GM21717 (cell line): ENCODE data around the gene RBBP8.
"Not testable (repeated sequence)": the region's sequence is repeated elsewhere in the genome, so short reads cannot be mapped to it uniquely, and the experiment has no call there.

ENCODE experiments used
- ATAC-seq: cut with Tn5 transposase; IDR thresholded peaks from one replicate; pipeline ENCODE4 v1.9.1; 2021; ENCODE audit warnings: mild to moderate bottlenecking, moderate library complexity; ENCODE audit not compliant: unreplicated experiment

RBBP8 gene

GRCh38 chr18:22933206-22933965, at the start of gene RBBP8:
RBBP8 (plus strand) TSS chr18:22933328; CDS start chr18:22936852, 3,524 bp downstream.
- ATAC-seq, result peak; percentile 83

- no peak for ATAC-seq
Measured at GRCh38 chr18:22883827-22884226, 49.3 kb upstream of the RBBP8 start.

GRCh38 chr18:22885694-22886093, 47.4 kb upstream of the RBBP8 start:
- ATAC-seq, result not testable (repeated sequence)

GRCh38 chr18:22899421-22899820, 33.7 kb upstream of the RBBP8 start:
- no peak for ATAC-seq

- ATAC-seq, result no peak
Measured at GRCh38 chr18:22900558-22901238, 32.4 kb upstream of the RBBP8 start.

GRCh38 chr18:22902093-22902492, 31.0 kb upstream of the RBBP8 start:
- no peak for ATAC-seq

GRCh38 chr18:22903248-22903647, 29.9 kb upstream of the RBBP8 start:
- ATAC-seq, result not testable (repeated sequence)

GRCh38 chr18:22912149-22912548, 21.0 kb upstream of the RBBP8 start:
- no peak for ATAC-seq

GRCh38 chr18:22912835-22913234, 20.3 kb upstream of the RBBP8 start:
- no peak for ATAC-seq

- no peak for ATAC-seq
Measured at GRCh38 chr18:22913861-22914260, 19.3 kb upstream of the RBBP8 start.

- no peak for ATAC-seq
Measured at GRCh38 chr18:22914633-22915032, 18.5 kb upstream of the RBBP8 start.

- ATAC-seq, result no peak
Measured at GRCh38 chr18:22915337-22915736, 17.8 kb upstream of the RBBP8 start.

GRCh38 chr18:22921772-22922171, 11.4 kb upstream of the RBBP8 start:
- ATAC-seq, result no peak

- ATAC-seq, result no peak
Measured at GRCh38 chr18:22924589-22924988, 8.5 kb upstream of the RBBP8 start.

- no peak for ATAC-seq
Measured at GRCh38 chr18:22926454-22926853, 6.7 kb upstream of the RBBP8 start.

- ATAC-seq, result no peak
Measured at GRCh38 chr18:22928339-22928738, 4.8 kb upstream of the RBBP8 start.

GRCh38 chr18:22930089-22930713, 2.9 kb upstream of the RBBP8 start:
- no peak for ATAC-seq

GRCh38 chr18:22932885-22933205, 283 bp upstream of the RBBP8 start:
- peak; percentile 27 for ATAC-seq

- no peak for ATAC-seq
Measured at GRCh38 chr18:22933966-22934423, 867 bp downstream of the RBBP8 start.

GRCh38 chr18:22934789-22935188, 1.7 kb downstream of the RBBP8 start:
- no peak for ATAC-seq

- ATAC-seq, result no peak
Measured at GRCh38 chr18:22935431-22935830, 2.3 kb downstream of the RBBP8 start.

- ATAC-seq, result no peak
Measured at GRCh38 chr18:22936515-22936914, 3.4 kb downstream of the RBBP8 start.
